Tibial artery (tissue), 4 donors: Measurements from ENCODE around the gene TBCE.
A peak's percentile ranks its signal among the peaks of the same experiment; 100 is the strongest.

Experiments
- DNase-seq, 2 donors: peaks; one replicate each; pipeline ENCODE4 v3.0.0-alpha.2; 2019
- H3K27ac ChIP-seq, 2 donors: fragments of 200-600 bp; sonication (generic) in 1 of 2; 1 replicate in 1 of 2; 2 replicates in 1 of 2; pipeline ENCODE4 v1.5.1; 2018 to 2019; ENCODE audit warnings: mild to moderate bottlenecking in 1 of 2
- H3K27me3 ChIP-seq, 2 donors: fragments of 200-600 bp; sonication (generic) in 1 of 2; one replicate each; pipeline versions ENCODE4 v1.5.1 to v1.6.0; 2016 to 2019
- H3K36me3 ChIP-seq, 3 donors: fragments of 200-600 bp; sonication (generic) in 2 of 3; one replicate each; pipeline ENCODE4 v1.5.1; 2016 to 2019; ENCODE audit warnings: mild to moderate bottlenecking in 2 of 3
- H3K4me1 ChIP-seq, 4 donors: fragments of 200-600 bp; sonication (generic) in 2 of 4; 1 replicate in 3 of 4; 2 replicates in 1 of 4; pipeline ENCODE4 v1.5.1; 2016 to 2019
- H3K4me3 ChIP-seq, 2 donors: fragments of 200-600 bp; sonication (generic) in 1 of 2; 1 replicate in 1 of 2; 2 replicates in 1 of 2; pipeline ENCODE4 v1.5.1; 2018 to 2019; ENCODE audit warnings: mild to moderate bottlenecking in 2 of 2
- H3K9me3 ChIP-seq, 3 donors: fragments of 200-600 bp; sonication (generic) in 1 of 3; one replicate each; pipeline ENCODE4 v1.5.1; 2016 to 2019
- CTCF ChIP-seq, 2 experiments: fragments of 200-600 bp in 1 of 2; fragments of 450-650 bp in 1 of 2; IDR thresholded peaks; one replicate each; pipeline ENCODE4 v1.5.1; 2017 to 2019; ENCODE audit warnings: antibody characterized with exemption in 2 of 2, mild to moderate bottlenecking in 1 of 2, moderate library complexity in 1 of 2
- intact Hi-C: fragments of 100-400 bp; cut with DNase I; formaldehyde crosslinking; loops from one replicate; pipeline ENCODE4 v1.15.0; 2023; ENCODE audit warnings: low total_unique reads

Gene TBCE

GRCh38 chr1:235367000-235367908 lies at the start of gene TBCE:
Gene TBCE (plus strand): TSS chr1:235367427. CDS start chr1:235380050, 12,623 bp downstream.
- intact Hi-C loops, result loop anchor here (2.0 kb wide), 1 partner anchor 40 kb away; no protein-coding TSS in a partner anchor
- H3K4me1 ChIP-seq, result peaks cover 0 to 10% (median 2%) of the 10 kb centered on the region in 4 donors
- no peaks in the 10 kb centered on the region for H3K36me3 ChIP-seq
- no peaks in the 10 kb centered on the region for H3K9me3 ChIP-seq
- H3K27ac ChIP-seq, result peak within 1 kb of the TSS; percentile 72 to 81
- TF ChIP-seq CTCF (IDR thresholded peaks at IDR 0.05), result peak in 1 of 2 experiments; percentile 15
- H3K27me3 ChIP-seq, result no peaks in the 10 kb centered on the region
- H3K4me3 ChIP-seq, result peak within 1 kb of the TSS; percentile 62 to 72
- peak; percentile 97 to 98 for DNase-seq

GRCh38 chr1:235319255-235319654 lies 48.0 kb upstream of the TBCE start:
- Histone ChIP-seq H3K4me1 (peaks cover 0 to 59% (median 25%) of the 10 kb centered on the region in 4 donors), H3K36me3 (peaks cover 0 to 11% (median 7%) of the 10 kb centered on the region in 3 donors), H3K27ac (no peak overlapping the region), H3K27me3 (no peaks in the 10 kb centered on the region), H3K4me3 (no peak overlapping the region), H3K9me3 (no peaks in the 10 kb centered on the region)
- no peak for DNase-seq
- TF ChIP-seq CTCF (IDR thresholded peaks at IDR 0.05), result no peak
- intact Hi-C loops, result no loop called here

GRCh38 chr1:235320521-235321179 lies 46.6 kb upstream of the TBCE start:
- intact Hi-C loops, result loop anchor here (10.0 kb wide), 1 partner anchor 66 kb away; no protein-coding TSS in a partner anchor
- DNase-seq, result no peak
- no peak for TF ChIP-seq CTCF (IDR thresholded peaks at IDR 0.05)
- H3K27ac ChIP-seq, result no peak overlapping the region
- no peaks in the 10 kb centered on the region for H3K27me3 ChIP-seq
- no peak overlapping the region for H3K4me3 ChIP-seq
- no peaks in the 10 kb centered on the region for H3K9me3 ChIP-seq
- H3K4me1 ChIP-seq, result peaks cover 0 to 65% (median 34%) of the 10 kb centered on the region in 4 donors
- H3K36me3 ChIP-seq, result peaks cover 0 to 11% (median 7%) of the 10 kb centered on the region in 3 donors

- DNase-seq, result no peak
- H3K9me3 ChIP-seq, result no peaks in the 10 kb centered on the region
- no peak overlapping the region for H3K27ac ChIP-seq
- peaks cover 0 to 66% (median 42%) of the 10 kb centered on the region in 4 donors for H3K4me1 ChIP-seq
- intact Hi-C loops, result loop anchor here (10.0 kb wide), 1 partner anchor 69 kb away; no protein-coding TSS in a partner anchor
- no peak for TF ChIP-seq CTCF (IDR thresholded peaks at IDR 0.05)
- no peaks in the 10 kb centered on the region for H3K27me3 ChIP-seq
- peaks cover 0 to 9% (median 0%) of the 10 kb centered on the region in 3 donors for H3K36me3 ChIP-seq
- no peak overlapping the region for H3K4me3 ChIP-seq
These were observed 42.9 kb upstream of the TBCE start for GRCh38 chr1:235324296-235324695.

- H3K9me3 ChIP-seq, result no peaks in the 10 kb centered on the region
- intact Hi-C loops, result loop anchor here (10.0 kb wide), 1 partner anchor 70 kb away; no protein-coding TSS in a partner anchor
- H3K4me3 ChIP-seq, result peak overlapping the region; percentile 4 to 98
- H3K27ac ChIP-seq, result peak overlapping the region in 1 of 2 donors; percentile 7
- H3K4me1 ChIP-seq, result peaks cover 0 to 72% (median 50%) of the 10 kb centered on the region in 4 donors
- peaks cover 0 to 9% (median 0%) of the 10 kb centered on the region in 3 donors for H3K36me3 ChIP-seq
- TF ChIP-seq CTCF (IDR thresholded peaks at IDR 0.05), result no peak
- no peaks in the 10 kb centered on the region for H3K27me3 ChIP-seq
- DNase-seq, result no peak
These were observed 42.1 kb upstream of the TBCE start for GRCh38 chr1:235325139-235325538.
